Activated CD4-positive, alpha-beta T cell treated with anti-CD3 and anti-CD28 coated beads, Interleukin-2, amount 50 U/mL, for 48 hours (primary cell): ENCODE measurements around the gene TTC16.
"Not testable (repeated sequence)": the region's sequence is repeated elsewhere in the genome, so short reads cannot be mapped to it uniquely, and the experiment has no call there.

ENCODE experiments used
- DNase-seq, 2 experiments: peaks; one replicate each; pipeline ENCODE4 v3.0.0-alpha.2; 2020

The TTC16 gene

GRCh38 chr9:127769929-127770582 is 54.2 kb downstream of the TTC16 start:
- DNase-seq, result no peak

DNA sequence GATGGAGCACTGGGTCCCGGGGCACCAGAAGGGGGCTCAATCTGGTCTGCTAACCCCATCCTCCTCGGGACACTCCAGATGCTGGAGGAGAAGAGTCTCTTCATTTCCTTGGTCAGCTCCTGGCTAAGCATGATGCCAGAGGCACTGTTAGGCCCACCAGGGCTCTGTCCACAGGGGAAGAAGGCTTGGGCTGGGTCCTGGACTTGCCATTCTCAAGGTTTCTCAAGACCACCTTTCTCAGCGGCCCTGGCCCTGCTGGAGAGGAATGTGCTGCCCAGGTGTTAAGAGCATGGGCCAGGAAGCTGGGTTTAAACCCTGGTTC is 54.7 kb downstream of the TTC16 start:
- DNase-seq, result no peak

- peak in 1 of 2 experiments; percentile 99 for DNase-seq
Observed at GRCh38 chr9:127770905-127771569, 55.2 kb downstream of the TTC16 start.

- peak in 1 of 2 experiments; percentile 98 for DNase-seq
Observed at GRCh38 chr9:127771570-127772189, 55.8 kb downstream of the TTC16 start.

GRCh38 chr9:127772603-127773002 is 56.7 kb downstream of the TTC16 start:
- DNase-seq, result no peak

GRCh38 chr9:127773272-127773671 is 57.4 kb downstream of the TTC16 start:
- no peak for DNase-seq

- no peak for DNase-seq
Observed at GRCh38 chr9:127773981-127774380, 58.1 kb downstream of the TTC16 start.

DNA sequence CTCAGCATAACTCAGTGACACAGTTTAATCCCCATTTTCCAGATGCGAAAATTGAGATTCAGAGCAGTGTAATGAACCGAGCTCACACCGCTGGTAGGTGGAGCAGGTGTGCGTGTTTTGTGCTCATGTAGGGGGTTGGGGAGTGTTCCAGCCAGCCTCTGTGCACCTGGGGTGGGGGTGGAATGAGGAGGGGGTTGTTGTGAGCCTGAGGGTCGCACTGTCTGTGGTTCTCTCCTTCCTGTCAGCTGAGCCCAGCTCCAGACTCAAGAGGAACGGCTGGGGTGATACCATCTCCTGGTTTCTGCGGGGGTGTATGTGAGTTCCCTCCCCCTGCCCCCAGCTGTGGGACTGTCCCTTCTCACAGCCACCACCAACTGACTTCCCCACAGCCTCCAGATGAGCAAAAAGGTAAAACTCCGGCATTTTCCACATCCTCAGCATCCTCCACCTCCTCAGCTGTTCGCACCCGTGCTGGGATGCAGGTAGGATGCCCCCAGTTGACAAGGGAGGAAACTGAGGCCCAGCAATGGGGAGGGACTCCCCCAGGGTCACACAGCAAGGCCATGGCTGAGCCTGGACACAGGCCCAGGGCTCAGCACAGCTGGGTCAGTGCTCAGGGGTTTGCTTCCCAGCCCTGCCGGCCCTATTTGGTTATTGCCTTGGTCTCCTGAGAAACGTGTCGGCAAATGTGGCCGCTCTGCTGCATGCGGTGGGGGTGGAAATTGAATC is 60.5 kb downstream of the TTC16 start:
- DNase-seq, result peak; percentile 77 to 82

DNA sequence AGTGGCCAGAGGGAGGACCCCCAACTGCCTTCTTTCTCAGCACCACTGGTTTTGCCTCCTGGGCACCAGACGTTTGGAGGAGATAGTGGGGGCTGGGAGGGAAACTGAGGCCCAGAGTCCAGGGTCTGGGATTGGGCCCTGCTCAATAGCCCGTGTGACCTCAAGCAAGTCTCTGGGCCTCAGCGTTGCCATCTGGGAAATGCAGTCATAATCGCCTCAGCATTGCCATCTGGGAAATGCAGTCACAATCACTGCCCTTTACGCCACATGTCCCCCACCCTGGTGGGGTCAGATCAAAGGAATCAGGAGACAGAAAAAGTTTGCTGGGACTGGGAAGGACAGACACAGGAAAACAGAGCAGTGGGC is 61.0 kb downstream of the TTC16 start:
- peak; percentile 36 to 45 for DNase-seq

GRCh38 chr9:127777368-127777980 is 61.6 kb downstream of the TTC16 start:
- DNase-seq, result peak in 1 of 2 experiments; percentile 29

DNA sequence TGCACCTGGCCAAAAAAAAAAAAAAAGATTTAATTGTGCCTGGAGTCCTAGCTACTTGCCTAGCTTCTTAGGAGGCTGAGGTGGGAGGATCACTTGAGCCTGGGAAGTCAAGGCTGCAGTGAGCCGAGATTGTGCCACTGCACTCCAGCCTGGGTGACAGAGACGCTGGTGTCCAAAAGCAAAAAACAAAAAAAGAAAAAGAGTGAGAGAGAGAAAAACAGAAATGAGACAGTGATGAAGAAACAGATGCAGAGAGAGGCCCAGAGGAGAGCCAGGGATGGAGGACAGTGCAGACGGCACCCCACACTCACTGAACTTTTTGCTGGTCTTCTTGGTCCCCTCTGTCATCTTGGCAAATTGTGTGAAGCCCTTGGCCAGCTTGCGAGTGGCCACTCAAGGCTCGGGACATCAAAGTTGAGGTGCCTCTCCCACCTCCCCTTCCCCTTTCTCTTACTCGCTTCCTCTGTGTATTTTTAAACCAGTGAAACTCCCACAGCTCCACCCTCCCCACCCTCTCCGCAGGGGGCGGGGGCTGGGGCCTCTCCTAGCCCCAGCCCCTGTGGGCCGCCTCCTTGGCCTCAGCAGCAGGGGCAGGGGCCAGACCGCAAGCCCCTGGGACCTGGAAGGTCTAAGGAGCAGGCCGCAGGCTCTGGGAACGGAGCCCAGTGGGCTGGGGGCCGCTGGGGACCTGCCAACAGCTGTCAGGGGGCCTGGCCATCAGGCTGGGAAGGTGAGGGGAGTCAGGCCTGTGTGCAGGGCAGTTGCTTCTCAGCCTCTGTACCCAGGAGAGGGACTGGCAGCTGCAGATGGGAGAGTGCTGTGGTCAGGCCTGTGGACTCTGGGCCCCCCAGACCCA is 62.6 kb downstream of the TTC16 start, which contains the start of gene SH2D3C:
SH2D3C (minus strand) TSS at position 387 of the 856 bp plus-strand sequence; CDS start at position 348, 39 bp downstream.
- DNase-seq, result peak; percentile 61 to 69

DNA sequence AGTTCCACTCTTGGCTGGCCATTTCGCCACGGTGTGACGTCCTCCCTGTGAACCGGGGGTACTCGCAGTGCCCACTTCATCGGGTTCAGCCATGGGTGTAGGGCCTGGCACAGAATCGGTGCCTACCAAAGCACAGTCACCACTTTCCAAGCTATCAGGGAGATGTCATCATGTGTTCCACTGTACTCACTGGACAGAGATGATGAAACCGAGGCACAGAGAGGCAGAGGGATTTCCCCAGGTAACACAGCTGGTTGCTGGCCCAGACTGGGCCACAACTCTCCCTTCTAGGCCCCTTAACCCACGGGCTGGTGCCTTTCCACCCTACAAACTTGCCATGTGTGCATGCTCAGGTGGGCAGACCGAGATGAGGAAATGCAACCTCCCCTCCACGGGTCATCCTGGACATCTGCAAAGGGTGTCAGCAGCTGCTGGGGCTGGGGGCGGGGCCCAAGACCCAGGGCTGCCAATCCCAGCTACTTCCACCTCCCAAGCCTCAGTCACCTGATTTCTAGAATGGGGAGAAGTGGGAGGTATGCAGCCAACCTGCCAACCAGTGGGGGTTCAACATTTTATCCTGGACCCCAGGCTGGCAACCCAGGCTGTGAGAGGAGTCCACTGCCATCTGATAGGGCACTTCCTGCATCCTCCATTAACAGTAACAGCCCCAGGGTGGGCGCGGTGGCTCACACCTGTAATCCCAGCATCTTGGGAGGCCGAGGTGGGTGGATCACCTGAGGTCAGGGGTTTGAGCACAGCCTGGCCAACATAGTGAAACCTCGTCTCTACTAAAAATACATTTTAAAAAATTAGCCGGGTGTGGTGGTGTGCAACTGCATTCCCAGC is 63.5 kb downstream of the TTC16 start:
- DNase-seq, result peak; percentile 62 to 74

DNA sequence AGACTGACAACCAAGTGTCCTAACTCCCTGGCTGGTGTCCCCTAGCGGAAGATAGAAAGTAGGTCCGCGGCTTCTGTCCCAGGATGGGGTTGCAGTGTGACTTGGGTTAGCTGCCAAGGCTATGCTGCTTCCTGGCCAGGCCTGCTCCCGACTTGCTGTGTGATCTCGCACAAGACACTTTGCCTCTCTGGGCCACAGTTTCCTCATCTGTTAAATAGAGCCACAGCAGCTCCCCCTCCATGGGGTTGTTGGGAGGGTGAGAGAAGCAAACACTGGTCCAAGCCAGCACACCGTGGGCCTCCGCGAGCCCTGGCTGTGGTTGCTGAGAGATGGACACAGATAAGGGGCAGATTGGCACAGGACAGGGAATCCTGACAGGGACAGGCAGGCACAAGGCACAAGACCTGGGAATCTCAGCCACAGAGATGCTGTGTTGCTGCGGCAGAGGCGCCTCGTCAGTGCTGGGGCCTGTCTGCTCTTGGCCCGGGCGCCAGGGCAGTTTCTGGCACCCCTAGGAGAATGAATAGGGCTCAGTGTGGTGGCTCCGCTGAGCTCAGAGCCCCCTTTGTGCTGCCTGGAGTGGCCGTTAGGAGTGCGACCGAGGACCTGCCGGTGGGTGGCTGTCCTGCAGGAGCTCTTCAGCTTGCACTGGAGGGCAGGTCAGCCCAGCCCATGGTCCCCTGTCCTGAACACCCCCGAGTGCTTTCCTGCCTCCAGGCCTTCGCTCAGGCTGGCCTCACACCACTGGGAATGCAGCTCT is 64.4 kb downstream of the TTC16 start:
- DNase-seq, result peak in 1 of 2 experiments; percentile 10

- DNase-seq, result not testable (repeated sequence)
Observed at GRCh38 chr9:127780909-127781308, 65.0 kb downstream of the TTC16 start.
